GM21529 (cell line): Measurements from ENCODE around the gene EEF1AKMT2.
A peak's percentile ranks its signal among the peaks of the same experiment; 100 is the strongest.
"Not testable (repeated sequence)": the region's sequence is repeated elsewhere in the genome, so short reads cannot be mapped to it uniquely, and the experiment has no call there.

Source experiments
- ATAC-seq: cut with Tn5 transposase; IDR thresholded peaks from one replicate; pipeline ENCODE4 v1.9.1; 2021; ENCODE audit not compliant: unreplicated experiment

The EEF1AKMT2 gene

GRCh38 chr10:124791547-124792348 lies at the start of gene EEF1AKMT2:
Gene EEF1AKMT2 (minus strand): TSS chr10:124791887. CDS start chr10:124791833, 54 bp downstream.
- peak; percentile 86 for ATAC-seq

GRCh38 chr10:124837687-124838086 lies 46.0 kb upstream of the EEF1AKMT2 start:
- ATAC-seq: no peak

GRCh38 chr10:124831116-124831515 lies 39.4 kb upstream of the EEF1AKMT2 start:
- no peak for ATAC-seq

- no peak for ATAC-seq
These were observed 38.8 kb upstream of the EEF1AKMT2 start for GRCh38 chr10:124830445-124830844.

GRCh38 chr10:124829447-124830115 lies 37.9 kb upstream of the EEF1AKMT2 start:
- ATAC-seq: no peak

- no peak for ATAC-seq
These were observed 35.8 kb upstream of the EEF1AKMT2 start for GRCh38 chr10:124827474-124827873.

- ATAC-seq: no peak
These were observed 34.6 kb upstream of the EEF1AKMT2 start for GRCh38 chr10:124826262-124826661.

GRCh38 chr10:124825702-124826101 lies 34.0 kb upstream of the EEF1AKMT2 start:
- ATAC-seq: no peak

- not testable (repeated sequence) for ATAC-seq
These were observed 33.2 kb upstream of the EEF1AKMT2 start for GRCh38 chr10:124824932-124825331.

- no peak for ATAC-seq
These were observed 32.8 kb upstream of the EEF1AKMT2 start for GRCh38 chr10:124824507-124824906.

GRCh38 chr10:124821520-124821919 lies 29.8 kb upstream of the EEF1AKMT2 start:
- no peak for ATAC-seq

GRCh38 chr10:124820121-124820520 lies 28.4 kb upstream of the EEF1AKMT2 start:
- no peak for ATAC-seq

- ATAC-seq: peak; percentile 42
These were observed 10.6 kb upstream of the EEF1AKMT2 start for GRCh38 chr10:124802313-124802675.

- ATAC-seq: no peak
These were observed 7.5 kb upstream of the EEF1AKMT2 start for GRCh38 chr10:124799211-124799610.

- no peak for ATAC-seq
These were observed 7.1 kb upstream of the EEF1AKMT2 start for GRCh38 chr10:124798781-124799180.

- ATAC-seq: no peak
These were observed 6.7 kb upstream of the EEF1AKMT2 start for GRCh38 chr10:124798364-124798763.

- no peak for ATAC-seq
These were observed 1.3 kb upstream of the EEF1AKMT2 start for GRCh38 chr10:124792998-124793352.

- ATAC-seq: not testable (repeated sequence)
These were observed 8.8 kb downstream of the EEF1AKMT2 start for GRCh38 chr10:124782900-124783299.

- ATAC-seq: no peak
These were observed 22.9 kb downstream of the EEF1AKMT2 start for GRCh38 chr10:124768791-124769190.

GRCh38 chr10:124765256-124765655 lies 26.4 kb downstream of the EEF1AKMT2 start:
- no peak for ATAC-seq

GRCh38 chr10:124763267-124763666 lies 28.4 kb downstream of the EEF1AKMT2 start:
- ATAC-seq: no peak

- no peak for ATAC-seq
These were observed 29.4 kb downstream of the EEF1AKMT2 start for GRCh38 chr10:124762281-124762680.
